A549 (cell line): Measurements from ENCODE around the gene C10orf67. TPM values are rescaled to one million over a fixed set of nuclear protein-coding genes. Genes with fewer than 3 reads are reported as not detected.

Experiments used
- ATAC-seq, 2 experiments: fragments of 200-7000 bp in 1 of 2; fragments of >200 bp in 1 of 2; cut with Nextera tagmentation in 1 of 2; cut with Tn5 transposase in 1 of 2; 3 replicates each; pipeline versions ENCODE4 v1.8.0 to v1.9.1; 2018 to 2020; ENCODE audit warnings: mild to moderate bottlenecking in 1 of 2, moderate library complexity in 1 of 2
- CTCF ChIA-PET: fragments of 300-600 bp; sonication (Branson Sonifier 250); formaldehyde crosslinking; extraction: SDS; loops from one replicate; lab custom pipeline; 2021; ENCODE audit warnings: antibody characterized with exemption, inconsistent platforms; lab: Yijun Ruan, JAX
- POLR2A ChIA-PET: fragments of 350-600 bp; formaldehyde crosslinking; extraction: SDS; loops from one replicate; lab custom pipeline; 2021; ENCODE audit warnings: antibody characterized with exemption, inconsistent platforms; lab: Yijun Ruan, JAX
- DNase-seq, 2 experiments: peaks; one replicate each; pipeline versions ENCODE4 v3.0.0 to v3.0.0-alpha.2; 2011 to 2016; ENCODE audit warnings: low read depth in 1 of 2, low spot score in 1 of 2
- FAIRE-seq: peaks from 2 replicates; lab custom pipeline; 2011; peaks lifted over from hg19 to GRCh38; lab: Jason Lieb, UNC
- H3K27ac ChIP-seq, 2 experiments: fragments of >200 bp; sonication (Bioruptor Twin); formaldehyde crosslinking; 3 replicates each; pipeline ENCODE4 v1.5.1; 2016 to 2017
- H3K4me1 ChIP-seq: fragments of >200 bp; sonication (Bioruptor Twin); formaldehyde crosslinking; 3 replicates; pipeline ENCODE4 v1.6.1; 2016
- H3K4me2 ChIP-seq: fragments of >200 bp; sonication (Bioruptor Twin); formaldehyde crosslinking; 3 replicates; pipeline ENCODE4 v1.6.1; 2016
- H3K4me3 ChIP-seq: fragments of >200 bp; sonication (Bioruptor Twin); formaldehyde crosslinking; 3 replicates; pipeline ENCODE4 v1.5.1; 2016
- H3K9me3 ChIP-seq: fragments of >200 bp; sonication (Bioruptor Twin); formaldehyde crosslinking; 3 replicates; pipeline ENCODE4 v1.6.1; 2016
- BCL3 ChIP-seq: fragments of >200 bp; sonication (Bioruptor Twin); formaldehyde crosslinking; IDR thresholded peaks from 3 replicates; pipeline ENCODE4 v1.6.1; 2016
- BHLHE40 ChIP-seq: IDR thresholded peaks from 2 replicates; pipeline ENCODE4 v1.6.1; 2012; ENCODE audit warnings: low read depth, low read length, inconsistent platforms
- CEBPB ChIP-seq, 2 experiments: fragments of >200 bp in 1 of 2; sonication (Bioruptor Twin) in 1 of 2; formaldehyde crosslinking in 1 of 2; IDR thresholded peaks; 2 replicates each; pipeline ENCODE4 v1.6.1; 2012 to 2016
- CHD2 ChIP-seq: fragments of 150-350 bp; IDR thresholded peaks from 2 replicates; pipeline ENCODE4 v1.6.1; 2014; ENCODE audit warnings: low read length; ENCODE audit not compliant: partially characterized antibody
- CHD4 ChIP-seq: fragments of 200-600 bp; sonication (generic); IDR thresholded peaks from 2 replicates; pipeline ENCODE4 v1.6.1; 2016; ENCODE audit warnings: antibody characterized with exemption, mild to moderate bottlenecking, borderline replicate concordance
- EHF ChIP-seq: fragments of 250-450 bp; sonication (Bioruptor Pico); IDR thresholded peaks from 2 replicates; pipeline ENCODE4 v1.5.0; 2020; ENCODE audit warnings: mild to moderate bottlenecking
- EHMT2 ChIP-seq: fragments of 200-600 bp; sonication (generic); IDR thresholded peaks from 2 replicates; pipeline ENCODE4 v1.6.1; 2016; ENCODE audit warnings: antibody characterized with exemption, low read depth, mild to moderate bottlenecking, moderate library complexity
- FOSB ChIP-seq: fragments of 250-450 bp; sonication (Bioruptor Pico); IDR thresholded peaks from 2 replicates; pipeline ENCODE4 v1.5.0; 2020; ENCODE audit warnings: mild to moderate bottlenecking, moderate library complexity
- HES2 ChIP-seq: fragments of >200 bp; sonication (Bioruptor Twin); formaldehyde crosslinking; IDR thresholded peaks from 2 replicates; pipeline ENCODE4 v1.6.1; 2016
- HMGXB4 ChIP-seq: fragments of 250-450 bp; sonication (Bioruptor Pico); IDR thresholded peaks from 2 replicates; pipeline ENCODE4 v1.5.0; 2021; ENCODE audit warnings: mild to moderate bottlenecking, moderate library complexity, borderline replicate concordance
- JUNB ChIP-seq: fragments of >200 bp; sonication (Bioruptor Twin); formaldehyde crosslinking; IDR thresholded peaks from 2 replicates; pipeline ENCODE4 v1.6.1; 2016
- KDM1A ChIP-seq: fragments of 200-600 bp; sonication (generic); IDR thresholded peaks from 2 replicates; pipeline ENCODE4 v1.6.1; 2016; ENCODE audit warnings: low read depth, mild to moderate bottlenecking
- PBX3 ChIP-seq: IDR thresholded peaks from 2 replicates; pipeline ENCODE4 v1.6.1; 2012
- RARB ChIP-seq: fragments of 250-450 bp; sonication (Bioruptor Pico); IDR thresholded peaks from 2 replicates; pipeline ENCODE4 v1.8.0; 2021; ENCODE audit warnings: mild to moderate bottlenecking, moderate library complexity
- RNF2 ChIP-seq: fragments of 200-600 bp; sonication (generic); IDR thresholded peaks from 2 replicates; pipeline ENCODE4 v1.6.1; 2016; ENCODE audit warnings: low read depth, mild to moderate bottlenecking, antibody characterized with exemption, moderate library complexity, borderline replicate concordance
- SMC3 ChIP-seq: fragments of >200 bp; sonication (Bioruptor Twin); formaldehyde crosslinking; IDR thresholded peaks from 3 replicates; pipeline ENCODE4 v1.6.1; 2018; ENCODE audit warnings: inconsistent platforms
- SREBF2 ChIP-seq: fragments of 450-650 bp; IDR thresholded peaks from 2 replicates; pipeline ENCODE4 v1.6.1; 2014; ENCODE audit warnings: mild to moderate bottlenecking, moderate library complexity
- TP53 ChIP-seq: fragments of 250-450 bp; sonication (Bioruptor Pico); IDR thresholded peaks from 2 replicates; pipeline ENCODE4 v1.5.0; 2021; ENCODE audit warnings: mild to moderate bottlenecking, moderate library complexity
- ZFP36 ChIP-seq: fragments of 450-650 bp; IDR thresholded peaks from 2 replicates; pipeline ENCODE4 v1.6.1; 2014; ENCODE audit warnings: borderline replicate concordance; ENCODE audit not compliant: partially characterized antibody
- ZSCAN20 ChIP-seq: fragments of 250-450 bp; sonication (Bioruptor Pico); IDR thresholded peaks from 2 replicates; pipeline ENCODE4 v1.8.0; 2022; ENCODE audit warnings: mild to moderate bottlenecking, moderate library complexity
- WGBS: methylation state at CpG from one replicate; pipeline ENCODE4 v1.1.6; 2017; ENCODE audit errors: missing lambda C conversion rate; 5-methylcytosine and 5-hydroxymethylcytosine counted together
- polyA plus RNA-seq, 4 experiments: library from polyadenylated mRNA; depleted of rRNA in 3 of 4; stranded (reverse); fragments of >200 nt; fragmentation: RNase III in 1 of 4; extraction: RNeasy Plus Mini Kit Qiagen cat#74134 plus additional on column Dnase treatment in 1 of 4; gene quantifications; 2 replicates in 3 of 4; 3 replicates in 1 of 4; pipeline ENCODE4 v1.2.3, GENCODE V29; 2011 to 2017
- TF ChIP-seq, protein P1 (sequence below): fragments of >200 bp; sonication (Bioruptor Twin); formaldehyde crosslinking; IDR thresholded peaks from 3 replicates; pipeline ENCODE4 v1.5.1; 2016

C10orf67 gene
- polyA plus RNA-seq, 2 of the 4 experiments (the other 2 are of a cell fraction), result 0.06 to 0.09 TPM

GRCh38 chr10:23186697-23187096 lies 157.9 kb downstream of the C10orf67 start:
- POLR2A ChIA-PET, result no interaction called here
- WGBS, result 13% methylated on average over 5 of the region's 5 CpGs

GRCh38 chr10:23186178-23186577 lies 158.4 kb downstream of the C10orf67 start:
- no peaks in the 10 kb centered on the region for H3K9me3 ChIP-seq
- H3K4me1 ChIP-seq, result no peaks in the 10 kb centered on the region
- ATAC-seq, result no peak
- TF ChIP-seq CHD2 (no peak), KDM1A (no peak), EHMT2 (no peak), HMGXB4 (CRISPR knock-in tag) (no peak), BHLHE40 (no peak), ZFP36 (no peak), PBX3 (no peak), EHF (no peak), JUNB (no peak), CHD4 (no peak), RNF2 (no peak)
- TF ChIP-seq, protein P1, sequence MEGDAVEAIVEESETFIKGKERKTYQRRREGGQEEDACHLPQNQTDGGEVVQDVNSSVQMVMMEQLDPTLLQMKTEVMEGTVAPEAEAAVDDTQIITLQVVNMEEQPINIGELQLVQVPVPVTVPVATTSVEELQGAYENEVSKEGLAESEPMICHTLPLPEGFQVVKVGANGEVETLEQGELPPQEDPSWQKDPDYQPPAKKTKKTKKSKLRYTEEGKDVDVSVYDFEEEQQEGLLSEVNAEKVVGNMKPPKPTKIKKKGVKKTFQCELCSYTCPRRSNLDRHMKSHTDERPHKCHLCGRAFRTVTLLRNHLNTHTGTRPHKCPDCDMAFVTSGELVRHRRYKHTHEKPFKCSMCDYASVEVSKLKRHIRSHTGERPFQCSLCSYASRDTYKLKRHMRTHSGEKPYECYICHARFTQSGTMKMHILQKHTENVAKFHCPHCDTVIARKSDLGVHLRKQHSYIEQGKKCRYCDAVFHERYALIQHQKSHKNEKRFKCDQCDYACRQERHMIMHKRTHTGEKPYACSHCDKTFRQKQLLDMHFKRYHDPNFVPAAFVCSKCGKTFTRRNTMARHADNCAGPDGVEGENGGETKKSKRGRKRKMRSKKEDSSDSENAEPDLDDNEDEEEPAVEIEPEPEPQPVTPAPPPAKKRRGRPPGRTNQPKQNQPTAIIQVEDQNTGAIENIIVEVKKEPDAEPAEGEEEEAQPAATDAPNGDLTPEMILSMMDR, result no peak
- H3K27ac ChIP-seq, result no peak overlapping the region
- ChIA-PET POLR2A (no interaction called here), CTCF (interaction anchor here (0.6 to 1.2 kb wide), 4 partner anchors 8 to 318 kb away, joined by 3 to 5 read pairs (median 3); no protein-coding TSS in a partner anchor)
- no peak for DNase-seq
- no peak overlapping the region for H3K4me3 ChIP-seq
- H3K4me2 ChIP-seq, result no peak overlapping the region
- FAIRE-seq, result no peak
- 10% methylated on average over 7 of the region's 7 CpGs for WGBS

More at GRCh38 chr10:23186697-23187096, 157.9 kb downstream of the C10orf67 start:
- Histone ChIP-seq H3K27ac (no peak overlapping the region), H3K9me3 (no peaks in the 10 kb centered on the region), H3K4me2 (no peak overlapping the region)
- DNase-seq, result no peak
- TF ChIP-seq ZFP36 (no peak), BCL3 (no peak), SMC3 (no peak), RARB (no peak), TP53 (CRISPR knock-in tag) (no peak), HES2 (no peak), KDM1A (no peak), CEBPB (IDR thresholded peaks at IDR 0.05) (no peak), ZSCAN20 (CRISPR knock-in tag) (no peak), FOSB (CRISPR knock-in tag) (no peak), SREBF2 (no peak)
- TF ChIP-seq, all 56 proteins: peak for 0
- FAIRE-seq (no peak), ATAC-seq (no peak)
- no peaks in the 10 kb centered on the region for H3K4me1 ChIP-seq
- CTCF ChIA-PET, result interaction anchor here (0.6 to 1.3 kb wide), 5 partner anchors 8 to 318 kb away, joined by 3 to 5 read pairs (median 3); no protein-coding TSS in a partner anchor
- no peak overlapping the region for H3K4me3 ChIP-seq
